Thyroid gland (tissue), 4 donors: ENCODE results near the gene GP5. TPM values are rescaled to one million over a fixed set of nuclear protein-coding genes. Genes with fewer than 3 reads are reported as not detected.

Experiments used
- DNase-seq, 2 donors: peaks; one replicate each; pipeline ENCODE4 v3.0.0-alpha.2; 2019
- H3K27ac ChIP-seq, 3 donors: fragments of 200-600 bp; sonication (generic); 1 replicate in 2 of 3; 2 replicates in 1 of 3; pipeline ENCODE4 v1.5.1; 2016 to 2019; ENCODE audit warnings: mild to moderate bottlenecking in 1 of 3, moderate library complexity in 1 of 3
- H3K27me3 ChIP-seq: fragments of 200-600 bp; sonication (generic); one replicate; pipeline ENCODE4 v1.5.1; 2019
- H3K36me3 ChIP-seq, 2 donors: fragments of 200-600 bp; sonication (generic); one replicate each; pipeline ENCODE4 v1.5.1; 2016 to 2019
- H3K4me1 ChIP-seq, 2 donors: fragments of 200-600 bp; sonication (generic); one replicate each; pipeline ENCODE4 v1.5.1; 2017 to 2019
- H3K4me3 ChIP-seq, 3 donors: fragments of 200-600 bp; sonication (generic); replicated peaks in 1 of 3; 1 replicate in 2 of 3; 2 replicates in 1 of 3; pipeline ENCODE4 v1.5.1; 2016; ENCODE audit warnings: mild to moderate bottlenecking in 1 of 3
- H3K9me3 ChIP-seq: fragments of 200-600 bp; sonication (generic); one replicate; pipeline ENCODE4 v1.5.1; 2017
- POLR2A ChIP-seq, 2 donors: fragments of 450-650 bp; IDR thresholded peaks; one replicate each; pipeline ENCODE4 v1.6.1; 2017; ENCODE audit warnings: antibody characterized with exemption in 2 of 2, mild to moderate bottlenecking in 2 of 2, moderate library complexity in 1 of 2
- WGBS, 2 donors: methylation state at CpG; one replicate each; pipeline ENCODE4 v1.1.5; 2017; 5-methylcytosine and 5-hydroxymethylcytosine counted together
- intact Hi-C: fragments of 100-400 bp; cut with DNase I; formaldehyde crosslinking; loops from one replicate; pipeline ENCODE4 v1.15.1; 2023
- total RNA-seq, 4 donors: library from RNA; depleted of rRNA; stranded (reverse); fragments of >200 nt; gene quantifications; one replicate each; pipeline ENCODE4 v1.2.3, GENCODE V29; 2016
- TF ChIP-seq, protein P1 (sequence below), 6 experiments: fragments of 200-600 bp in 3 of 6; fragments of 450-650 bp in 3 of 6; sonication (generic) in 3 of 6; IDR thresholded peaks; one replicate each; pipeline ENCODE4 v1.5.1; 2016 to 2019; ENCODE audit warnings: antibody characterized with exemption in 6 of 6, mild to moderate bottlenecking in 2 of 6, inconsistent platforms in 1 of 6, moderate library complexity in 1 of 6

Gene GP5
- total RNA-seq, 4 donors from 2014 or later = 0.39 to 1.2 (median 0.74) TPM

DNA sequence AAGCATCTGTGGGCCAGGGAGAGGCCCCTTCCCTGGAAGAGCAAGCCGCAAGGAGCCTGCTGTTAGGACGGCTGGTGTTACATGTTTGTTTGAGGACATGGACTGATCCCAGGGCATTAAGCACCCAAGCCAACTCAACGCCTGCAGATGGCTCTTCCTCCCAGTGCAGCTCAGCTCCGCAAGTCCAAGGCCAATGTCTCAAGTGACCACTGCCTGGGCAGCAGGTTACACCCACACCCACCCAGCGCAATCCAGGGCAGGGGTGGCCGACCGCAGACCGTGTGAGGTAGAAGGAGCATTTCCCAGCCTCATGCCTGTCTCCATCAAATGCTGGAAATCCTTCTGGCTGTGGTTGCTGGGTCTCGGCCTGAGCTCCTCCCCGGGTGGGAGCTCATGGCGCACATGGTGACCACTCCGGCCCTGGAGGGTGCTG lies 14.5 kb downstream of the GP5 start:
- H3K27me3 ChIP-seq = no peaks in the 10 kb centered on the region
- no peak for DNase-seq
- 88 to 92% methylated on average over 8 to 12 of the region's 12 CpGs for WGBS, 2 donors
- intact Hi-C loops = no loop called here
- no peak overlapping the region for H3K27ac ChIP-seq
- no peaks in the 10 kb centered on the region for H3K9me3 ChIP-seq
- H3K36me3 ChIP-seq = no peaks in the 10 kb centered on the region
- TF ChIP-seq, protein P1, sequence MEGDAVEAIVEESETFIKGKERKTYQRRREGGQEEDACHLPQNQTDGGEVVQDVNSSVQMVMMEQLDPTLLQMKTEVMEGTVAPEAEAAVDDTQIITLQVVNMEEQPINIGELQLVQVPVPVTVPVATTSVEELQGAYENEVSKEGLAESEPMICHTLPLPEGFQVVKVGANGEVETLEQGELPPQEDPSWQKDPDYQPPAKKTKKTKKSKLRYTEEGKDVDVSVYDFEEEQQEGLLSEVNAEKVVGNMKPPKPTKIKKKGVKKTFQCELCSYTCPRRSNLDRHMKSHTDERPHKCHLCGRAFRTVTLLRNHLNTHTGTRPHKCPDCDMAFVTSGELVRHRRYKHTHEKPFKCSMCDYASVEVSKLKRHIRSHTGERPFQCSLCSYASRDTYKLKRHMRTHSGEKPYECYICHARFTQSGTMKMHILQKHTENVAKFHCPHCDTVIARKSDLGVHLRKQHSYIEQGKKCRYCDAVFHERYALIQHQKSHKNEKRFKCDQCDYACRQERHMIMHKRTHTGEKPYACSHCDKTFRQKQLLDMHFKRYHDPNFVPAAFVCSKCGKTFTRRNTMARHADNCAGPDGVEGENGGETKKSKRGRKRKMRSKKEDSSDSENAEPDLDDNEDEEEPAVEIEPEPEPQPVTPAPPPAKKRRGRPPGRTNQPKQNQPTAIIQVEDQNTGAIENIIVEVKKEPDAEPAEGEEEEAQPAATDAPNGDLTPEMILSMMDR (IDR thresholded peaks at IDR 0.05) = no peak
- no peak for TF ChIP-seq POLR2A (IDR thresholded peaks at IDR 0.05)
- peaks cover under 1 to 5% of the 10 kb centered on the region in 2 donors for H3K4me1 ChIP-seq
- H3K4me3 ChIP-seq = no peak overlapping the region

DNA sequence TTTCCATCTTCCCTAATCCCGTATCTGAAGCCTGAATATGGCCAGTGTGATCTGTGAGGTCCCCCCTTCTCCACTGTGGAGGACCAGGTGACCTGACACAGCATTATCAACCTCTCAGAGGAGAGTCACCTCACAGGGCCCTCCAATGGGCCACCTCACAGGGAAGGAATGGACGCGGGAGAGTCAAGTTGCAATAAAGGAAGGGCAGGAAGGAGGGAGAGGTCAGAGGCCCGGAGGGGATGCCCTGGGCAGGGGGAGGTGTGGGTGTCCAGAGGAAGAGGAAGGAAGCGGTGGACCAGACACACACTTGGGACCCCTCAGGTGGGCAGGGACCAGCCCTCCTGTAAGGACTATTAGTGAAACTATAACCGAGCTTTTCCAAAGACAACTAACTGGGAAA lies 14.9 kb downstream of the GP5 start:
- Histone ChIP-seq H3K4me1 (peaks cover 4 to 8% of the 10 kb centered on the region in 2 donors), H3K27ac (no peak overlapping the region), H3K27me3 (no peaks in the 10 kb centered on the region), H3K36me3 (no peaks in the 10 kb centered on the region), H3K4me3 (no peak overlapping the region), H3K9me3 (no peaks in the 10 kb centered on the region)
- no peak for DNase-seq
- intact Hi-C loops = no loop called here
- TF ChIP-seq POLR2A (IDR thresholded peaks at IDR 0.05) = no peak
- TF ChIP-seq, protein P1 (IDR thresholded peaks at IDR 0.05) = no peak
- 80 to 87% methylated on average over 6 of the region's 6 CpGs for WGBS, 2 donors

DNA sequence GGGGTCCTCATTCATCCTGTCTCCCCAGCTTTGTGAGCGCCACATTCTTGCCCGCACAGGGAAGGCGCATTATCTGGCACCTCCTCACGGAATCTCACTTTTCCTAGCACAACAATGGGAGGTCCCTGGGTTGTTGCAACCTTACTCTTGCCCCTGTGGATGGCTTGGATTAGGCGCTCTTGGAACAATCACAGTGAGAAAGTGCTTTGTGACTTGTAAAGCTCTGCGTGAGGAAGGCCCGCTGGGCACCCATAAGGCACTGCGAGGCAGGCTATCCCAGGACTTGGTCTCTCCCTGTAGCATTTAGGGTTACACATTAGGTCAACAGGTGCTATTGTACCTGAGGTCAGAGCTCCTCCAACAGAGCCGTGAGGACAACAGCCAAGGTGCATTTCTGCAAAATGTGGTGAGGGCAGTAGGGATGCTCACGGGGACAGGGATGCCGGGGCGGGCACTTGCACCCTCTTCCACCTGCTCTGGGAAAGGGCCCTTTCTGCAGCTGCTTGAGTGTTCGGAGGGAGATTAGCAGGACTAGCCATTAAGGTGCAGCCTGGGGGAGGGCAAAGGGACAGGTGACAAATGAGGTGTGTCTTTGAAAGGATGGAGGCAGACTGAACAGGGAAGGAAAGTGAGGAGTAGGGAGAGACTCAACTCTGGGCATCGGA lies 15.7 kb downstream of the GP5 start:
- Histone ChIP-seq H3K4me3 (no peak overlapping the region), H3K27me3 (no peaks in the 10 kb centered on the region), H3K36me3 (no peaks in the 10 kb centered on the region), H3K27ac (no peak overlapping the region), H3K4me1 (peaks cover 4 to 9% of the 10 kb centered on the region in 2 donors), H3K9me3 (no peaks in the 10 kb centered on the region)
- no peak for TF ChIP-seq POLR2A (IDR thresholded peaks at IDR 0.05)
- TF ChIP-seq, protein P1 (IDR thresholded peaks at IDR 0.05) = no peak
- 82 to 90% methylated on average over 14 of the region's 14 CpGs for WGBS, 2 donors
- no peak for DNase-seq
- intact Hi-C loops = no loop called here

DNA sequence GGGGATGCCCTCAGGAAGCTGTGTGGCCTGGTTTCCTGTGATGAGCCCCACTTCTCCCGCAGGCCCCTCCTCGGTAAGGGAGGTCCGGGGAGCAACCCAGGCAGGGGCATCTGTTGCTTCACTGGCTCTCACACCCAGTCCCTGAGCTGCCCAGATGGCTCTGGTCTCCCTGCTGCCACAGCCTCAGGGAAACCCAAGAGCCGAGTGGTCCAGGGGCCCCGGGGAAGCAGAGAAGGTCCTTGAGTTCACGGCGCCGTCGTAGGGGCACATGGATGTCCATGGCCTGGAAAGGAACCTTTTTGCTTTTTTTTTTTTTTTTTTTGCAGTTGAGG lies 16.2 kb downstream of the GP5 start:
- Histone ChIP-seq H3K27me3 (no peaks in the 10 kb centered on the region), H3K36me3 (no peaks in the 10 kb centered on the region), H3K4me1 (peaks cover 4 to 9% of the 10 kb centered on the region in 2 donors), H3K4me3 (no peak overlapping the region), H3K27ac (no peak overlapping the region), H3K9me3 (no peaks in the 10 kb centered on the region)
- WGBS, 2 donors = 76 to 78% methylated on average over 9 of the region's 9 CpGs
- intact Hi-C loops = no loop called here
- DNase-seq = no peak
- no peak for TF ChIP-seq POLR2A (IDR thresholded peaks at IDR 0.05)
- TF ChIP-seq, protein P1 (IDR thresholded peaks at IDR 0.05) = no peak

DNA sequence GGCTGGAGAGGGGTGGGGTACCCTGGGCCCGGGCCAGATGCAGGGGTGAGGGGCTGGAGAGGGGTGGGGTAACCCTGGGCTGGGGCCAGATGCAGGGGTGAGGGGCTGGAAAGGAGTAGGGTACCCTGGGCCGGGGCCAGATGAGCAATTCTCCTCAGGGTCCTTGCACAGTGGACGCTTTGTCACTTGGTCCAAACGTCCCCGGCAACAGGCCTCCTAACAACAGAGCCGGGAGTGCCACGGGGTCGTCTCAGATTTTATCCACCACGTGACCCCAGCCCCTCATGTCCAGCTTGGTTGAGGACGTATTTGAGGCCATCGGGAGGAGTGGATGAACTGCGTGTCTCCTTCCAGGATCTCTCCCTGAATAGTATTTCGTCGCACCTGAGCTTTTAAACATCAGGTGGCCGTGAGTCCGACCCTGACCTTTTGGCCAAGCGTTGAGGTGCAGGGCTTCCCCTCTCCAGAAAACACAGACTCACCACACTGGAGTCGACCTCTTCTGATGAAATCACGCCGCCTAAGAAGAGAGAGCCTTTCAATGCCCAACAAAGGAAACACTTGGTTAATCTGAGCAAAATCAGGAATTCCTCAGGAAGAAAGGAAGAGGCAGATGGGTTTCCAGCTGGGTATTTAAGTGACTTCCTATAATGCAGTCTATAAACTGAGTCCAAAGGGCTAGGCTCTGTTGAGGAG lies 16.7 kb downstream of the GP5 start:
- 83 to 84% methylated on average over 20 of the region's 20 CpGs for WGBS, 2 donors
- H3K4me3 ChIP-seq = no peak overlapping the region
- no peak for TF ChIP-seq POLR2A (IDR thresholded peaks at IDR 0.05)
- TF ChIP-seq, protein P1 (IDR thresholded peaks at IDR 0.05) = no peak
- H3K9me3 ChIP-seq = no peaks in the 10 kb centered on the region
- no peaks in the 10 kb centered on the region for H3K27me3 ChIP-seq
- intact Hi-C loops = no loop called here
- no peak for DNase-seq
- peaks cover 4 to 9% of the 10 kb centered on the region in 2 donors for H3K4me1 ChIP-seq
- no peak overlapping the region for H3K27ac ChIP-seq
- H3K36me3 ChIP-seq = no peaks in the 10 kb centered on the region
